CD14-positive monocyte (primary cell): ENCODE results near the gene ZNF780B. TPM values are rescaled to one million over a fixed set of nuclear protein-coding genes. Genes with fewer than 3 reads are reported as not detected.

Source experiments
- DNase-seq, 3 donors: peaks; one replicate each; pipeline ENCODE4 v3.0.0-alpha.2; 2011 to 2022
- H2AFZ ChIP-seq: 2 replicates; pipeline ENCODE4 v1.6.0; 2012; ENCODE audit warnings: mild to moderate bottlenecking, low read depth, low read length, inconsistent platforms; ENCODE audit not compliant: insufficient read depth, poor library complexity, severe bottlenecking
- H3K27ac ChIP-seq, 2 donors: 1 replicate in 1 of 2; 2 replicates in 1 of 2; pipeline ENCODE4 v1.5.1; 2012 to 2013; ENCODE audit warnings: low read length in 2 of 2, control low read depth in 1 of 2, inconsistent platforms in 1 of 2, low read depth in 1 of 2, mild to moderate bottlenecking in 1 of 2
- H3K27me3 ChIP-seq, 2 donors: one replicate each; pipeline versions ENCODE4 v1.6.0 to v1.6.1; 2011 to 2013; ENCODE audit warnings: low read length in 2 of 2; ENCODE audit not compliant: control insufficient read depth in 2 of 2, insufficient read depth in 2 of 2
- H3K36me3 ChIP-seq, 2 donors: replicated peaks in 1 of 2; 1 replicate in 1 of 2; 2 replicates in 1 of 2; pipeline versions ENCODE4 v1.5.1 to v1.6.1; 2012 to 2013; ENCODE audit warnings: low read length in 2 of 2, control low read depth in 1 of 2, inconsistent platforms in 1 of 2, mild to moderate bottlenecking in 1 of 2; ENCODE audit not compliant: insufficient read depth in 2 of 2, control insufficient read depth in 1 of 2
- H3K4me1 ChIP-seq, 2 donors: 1 replicate in 1 of 2; 2 replicates in 1 of 2; pipeline versions ENCODE4 v1.5.1 to v1.6.1; 2012 to 2013; ENCODE audit warnings: low read length in 2 of 2, control low read depth in 1 of 2, inconsistent platforms in 1 of 2, mild to moderate bottlenecking in 1 of 2, moderate library complexity in 1 of 2; ENCODE audit not compliant: insufficient read depth in 2 of 2, control insufficient read depth in 1 of 2
- H3K4me2 ChIP-seq: replicated peaks from 2 replicates; pipeline ENCODE3; 2012; ENCODE audit warnings: low read length, moderate library complexity, mild to moderate bottlenecking; ENCODE audit not compliant: poor library complexity, severe bottlenecking; ENCODE audit errors: extremely low read depth
- H3K4me3 ChIP-seq, 3 experiments: fragments of 200-600 bp in 1 of 3; sonication (generic) in 1 of 3; replicated peaks in 1 of 3; 1 replicate in 2 of 3; 2 replicates in 1 of 3; pipeline ENCODE4 v1.5.1; 2011 to 2013; ENCODE audit warnings: low read length in 3 of 3, mild to moderate bottlenecking in 3 of 3, control low read depth in 2 of 3, low read depth in 2 of 3, inconsistent platforms in 1 of 3, moderate library complexity in 1 of 3
- H3K79me2 ChIP-seq: 2 replicates; pipeline ENCODE4 v1.6.0; 2012; ENCODE audit warnings: mild to moderate bottlenecking, control low read depth, inconsistent platforms, low read length, moderate library complexity; ENCODE audit not compliant: insufficient read depth
- H3K9ac ChIP-seq: 2 replicates; pipeline ENCODE4 v1.6.0; 2017; ENCODE audit warnings: low read length, mild to moderate bottlenecking; ENCODE audit not compliant: insufficient read depth, poor library complexity, severe bottlenecking
- H3K9me3 ChIP-seq, 2 donors: replicated peaks in 1 of 2; 1 replicate in 1 of 2; 2 replicates in 1 of 2; pipeline versions ENCODE4 v1.5.1 to v1.6.1; 2012 to 2013; ENCODE audit warnings: low read length in 2 of 2, control low read depth in 1 of 2; ENCODE audit not compliant: control insufficient read depth in 1 of 2, insufficient read depth in 1 of 2
- H4K20me1 ChIP-seq: 2 replicates; pipeline ENCODE4 v1.6.0; 2012; ENCODE audit warnings: mild to moderate bottlenecking, low read length, control low read depth, moderate library complexity; ENCODE audit not compliant: insufficient read depth
- H3K27ac Mint-ChIP-seq, 7 donors: one replicate each; pipeline ENCODE4 v1.8.0; 2020; ENCODE audit warnings: mild to moderate bottlenecking in 7 of 7, mixed read lengths in 7 of 7, moderate library complexity in 6 of 7, inconsistent platforms in 2 of 7
- H3K27me3 Mint-ChIP-seq, 3 donors: one replicate each; pipeline ENCODE4 v1.8.0; 2021 to 2022; ENCODE audit warnings: low read depth in 3 of 3, mild to moderate bottlenecking in 3 of 3, mixed read lengths in 3 of 3, moderate library complexity in 3 of 3, inconsistent platforms in 1 of 3
- H3K36me3 Mint-ChIP-seq, 2 donors: one replicate each; pipeline ENCODE4 v1.8.0; 2020; ENCODE audit warnings: mixed read lengths in 2 of 2, inconsistent platforms in 1 of 2, mild to moderate bottlenecking in 1 of 2
- H3K4me1 Mint-ChIP-seq: one replicate; pipeline ENCODE4 v1.8.0; 2020; ENCODE audit warnings: mild to moderate bottlenecking, mixed read lengths
- H3K4me3 Mint-ChIP-seq, 2 donors: one replicate each; pipeline ENCODE4 v1.8.0; 2020; ENCODE audit warnings: mild to moderate bottlenecking in 2 of 2, mixed read lengths in 2 of 2, moderate library complexity in 1 of 2
- H3K9me3 Mint-ChIP-seq, 7 donors: one replicate each; pipeline ENCODE4 v1.8.0; 2020 to 2022; ENCODE audit warnings: mixed read lengths in 7 of 7, mild to moderate bottlenecking in 6 of 7, moderate library complexity in 6 of 7, inconsistent platforms in 2 of 7
- CTCF ChIP-seq: fragments of 200-600 bp; IDR thresholded peaks from one replicate; pipeline ENCODE4 v1.8.0; 2022; ENCODE audit warnings: antibody characterized with exemption, mild to moderate bottlenecking
- WGBS: methylation state at CpG from one replicate; pipeline ENCODE4 v1.1.5; 2013; ENCODE audit warnings: missing lambda C conversion rate; ENCODE audit not compliant: insufficient coverage; 5-methylcytosine and 5-hydroxymethylcytosine counted together
- intact Hi-C, 2 donors: fragments of 100-400 bp; cut with micrococcal nuclease; formaldehyde crosslinking; loops; one replicate each; pipeline versions ENCODE4 v1.15.0 to v1.15.1; 2023
- polyA plus RNA-seq, 3 donors: library from polyadenylated mRNA; depleted of rRNA in 1 of 3; unstranded in 2 of 3; stranded (reverse) in 1 of 3; fragments of 300-500 nt in 2 of 3; fragments of >200 nt in 1 of 3; fragmentation: Illumina TruSeq in 2 of 3; gene quantifications; 1 replicate in 2 of 3; 2 replicates in 1 of 3; pipeline ENCODE4 v1.2.3, GENCODE V29; 2012 to 2021

The ZNF780B gene
- polyA plus RNA-seq, 3 donors, result 2.0 to 3.3 (median 3.1) TPM

GRCh38 chr19:40056505-40056904 lies 474 bp upstream of the ZNF780B start:
- Mint-ChIP-seq H3K4me1 (peaks cover 31% of the 10 kb centered on the region), H3K27ac (peak overlapping the region in 5 of 7 donors; percentile 62 to 94 (median 88)), H3K4me3 (peak overlapping the region; percentile 100), H3K9me3 (peaks cover 16 to 28% (median 20%) of the 10 kb centered on the region in 7 donors), H3K27me3 (peaks cover 5 to 18% (median 8%) of the 10 kb centered on the region in 3 donors), H3K36me3 (peaks cover 4 to 6% of the 10 kb centered on the region in 2 donors)
- intact Hi-C loops, result no loop called here
- peaks cover 31% of the 10 kb centered on the region for H3K79me2 ChIP-seq
- peaks cover 0 to 15% of the 10 kb centered on the region in 2 donors for H3K27me3 ChIP-seq
- H3K4me2 ChIP-seq, result peak overlapping the region; percentile 76
- no peaks in the 10 kb centered on the region for H4K20me1 ChIP-seq
- peak overlapping the region in 1 of 2 donors; percentile 89 for H3K27ac ChIP-seq
- no peak for TF ChIP-seq CTCF
- H3K36me3 ChIP-seq, result no peaks in the 10 kb centered on the region
- 0% methylated on average over 2 of the region's 7 CpGs for WGBS
- peak overlapping the region; percentile 56 to 93 (median 75) for H3K4me3 ChIP-seq
- H2AFZ ChIP-seq, result peak overlapping the region; percentile 95
- DNase-seq, result no peak
- H3K4me1 ChIP-seq, result peaks cover 9 to 15% of the 10 kb centered on the region in 2 donors
- peaks cover 0 to 19% of the 10 kb centered on the region in 2 donors for H3K9me3 ChIP-seq
- peak overlapping the region; percentile 73 for H3K9ac ChIP-seq

- Histone ChIP-seq H3K36me3 (peaks cover 3 to 8% of the 10 kb centered on the region in 2 donors), H4K20me1 (no peaks in the 10 kb centered on the region), H3K27me3 (peaks cover 0 to 15% of the 10 kb centered on the region in 2 donors), H3K9me3 (peaks cover 5 to 24% of the 10 kb centered on the region in 2 donors), H3K27ac (peak overlapping the region; percentile 32 to 89), H2AFZ (peak overlapping the region; percentile 95), H3K4me2 (peak overlapping the region; percentile 76), H3K4me1 (peaks cover 9 to 15% of the 10 kb centered on the region in 2 donors), H3K9ac (peak overlapping the region; percentile 73), H3K79me2 (peaks cover 38% of the 10 kb centered on the region), H3K4me3 (peak overlapping the region; percentile 56 to 93 (median 75))
- Mint-ChIP-seq H3K4me3 (peak overlapping the region; percentile 100), H3K9me3 (peaks cover 16 to 30% (median 23%) of the 10 kb centered on the region in 7 donors), H3K27ac (peak overlapping the region in 1 of 7 donors; percentile 86), H3K27me3 (peaks cover 5 to 18% (median 8%) of the 10 kb centered on the region in 3 donors), H3K4me1 (peaks cover 33% of the 10 kb centered on the region), H3K36me3 (peaks cover 10 to 16% of the 10 kb centered on the region in 2 donors)
- no peak for TF ChIP-seq CTCF
- DNase-seq, result no peak
- intact Hi-C loops, result no loop called here
- 80% methylated on average over 2 of the region's 10 CpGs for WGBS
Observed at GRCh38 chr19:40055049-40055448, 982 bp downstream of the ZNF780B start.
